Left ventricle myocardium inferior (tissue), 1 donor: ENCODE data around the gene PDE4DIP. TPM values are rescaled to one million over a fixed set of nuclear protein-coding genes. Genes with fewer than 3 reads are reported as not detected.
"Not testable (repeated sequence)": the region's sequence is repeated elsewhere in the genome, so short reads cannot be mapped to it uniquely, and the experiment has no call there.

Source experiments
- DNase-seq: peaks from one replicate; pipeline ENCODE4 v3.0.0-alpha.2; 2020
- H3K27ac ChIP-seq: fragments of 200-600 bp; replicated peaks from 2 replicates; pipeline ENCODE4 v1.8.0; 2021
- H3K27me3 ChIP-seq: fragments of 200-600 bp; 2 replicates; pipeline ENCODE4 v1.8.0; 2021; ENCODE audit warnings: low read depth
- H3K36me3 ChIP-seq: fragments of 200-600 bp; 2 replicates; pipeline ENCODE4 v1.8.0; 2021
- H3K4me1 ChIP-seq: fragments of 200-600 bp; 2 replicates; pipeline ENCODE4 v1.8.0; 2021
- H3K4me3 ChIP-seq: fragments of 200-600 bp; 2 replicates; pipeline ENCODE4 v1.8.0; 2021; ENCODE audit warnings: mild to moderate bottlenecking, moderate library complexity
- H3K9me3 ChIP-seq: fragments of 200-600 bp; replicated peaks from 2 replicates; pipeline ENCODE4 v1.8.0; 2021
- intact Hi-C: fragments of 100-400 bp; cut with micrococcal nuclease; formaldehyde crosslinking; loops from one replicate; pipeline ENCODE4 v1.11.0; 2022
- long read RNA-seq: library from polyadenylated mRNA; unstranded; transcript quantifications from one replicate; pipeline ENCODE4 v2.0.0, GENCODE V29; 2021
- total RNA-seq: library from RNA; stranded (reverse); fragmentation: NEBNext Ultra II Directional; extraction: Animal tissue kit (Norgen Biotek cat#: 25700); gene quantifications from one replicate; pipeline ENCODE4 v1.2.1, GENCODE V29; 2021
- donor health status: DM: no; HTN: yes; CAD: no; lungs with severe emphysema.

Gene PDE4DIP
- total RNA-seq, result 2,016 TPM
- long read RNA-seq, full-length matches to known transcripts, result 125 of 1,116 reads
- long read RNA-seq, partial matches to known transcripts, result 789 of 1,116 reads
- long read RNA-seq, other reads (novel, unspliced or antisense), result 202 of 1,116 reads

GRCh38 chr1:148844220-148844619, at the start of gene PDE4DIP:
Gene PDE4DIP, plus strand, starts transcription at chr1:148844428. Its CDS starts 347 bp downstream, at chr1:148844775.
- H3K27me3 ChIP-seq, H3K9me3 ChIP-seq, H3K4me1 ChIP-seq, H3K27ac ChIP-seq, H3K36me3 ChIP-seq, intact Hi-C loops: not testable (repeated sequence)
- DNase-seq, result peak; percentile 45
- peak within 1 kb of the TSS; percentile 52 for H3K4me3 ChIP-seq

DNA sequence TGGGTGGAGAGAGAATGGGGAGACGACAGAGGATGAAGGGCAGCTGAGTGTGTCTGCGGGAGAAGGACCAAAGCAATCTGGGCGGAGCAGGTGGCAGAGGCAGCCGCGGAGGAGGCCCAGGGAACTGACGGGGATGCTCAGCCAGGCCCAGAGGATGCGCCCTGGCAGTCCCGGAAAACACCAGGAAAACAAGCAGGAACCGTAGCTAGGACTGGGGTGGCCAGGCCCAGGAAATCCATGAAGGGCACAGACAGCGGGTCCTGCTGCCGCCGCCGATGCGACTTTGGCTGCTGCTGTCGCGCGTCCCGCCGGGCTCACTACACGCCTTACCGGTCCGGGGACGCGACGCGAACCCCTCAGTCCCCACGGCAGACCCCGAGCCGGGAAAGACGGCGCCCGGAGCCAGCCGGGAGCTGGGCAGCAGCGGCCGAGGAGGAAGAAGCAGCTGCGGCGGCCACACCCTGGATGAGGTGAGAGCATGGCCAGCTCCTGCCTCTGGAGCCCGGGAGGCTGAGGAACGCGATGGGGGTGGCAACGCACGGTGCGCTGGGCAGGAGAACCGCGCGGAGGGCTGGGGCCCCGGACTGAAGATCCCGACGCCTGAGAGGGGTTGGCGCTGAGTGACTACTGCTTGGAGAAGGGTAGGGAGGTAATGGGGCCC, 35.8 kb upstream of the PDE4DIP start:
- intact Hi-C loops, H3K27me3 ChIP-seq, H3K27ac ChIP-seq, DNase-seq, H3K36me3 ChIP-seq, H3K9me3 ChIP-seq, H3K4me1 ChIP-seq, H3K4me3 ChIP-seq: not testable (repeated sequence)

DNA sequence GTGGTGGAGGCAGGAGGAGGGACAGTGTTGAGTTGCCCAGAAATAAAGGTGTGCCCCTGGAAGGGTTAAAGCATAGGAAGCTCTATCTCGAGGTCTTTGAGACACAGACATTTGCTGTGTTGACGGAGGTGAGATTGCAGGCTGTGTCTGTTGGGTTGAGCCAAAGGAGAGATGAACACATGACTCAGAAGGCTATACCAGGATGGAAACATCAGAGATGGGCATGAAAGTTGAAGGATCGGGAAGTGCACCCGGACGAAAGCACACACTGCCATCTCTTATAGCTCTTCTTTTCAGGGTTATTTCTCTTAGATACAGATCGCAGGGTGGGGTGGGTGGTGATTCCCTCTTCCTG, 35.3 kb upstream of the PDE4DIP start:
- H3K27ac ChIP-seq, intact Hi-C loops, H3K9me3 ChIP-seq, H3K4me3 ChIP-seq, H3K4me1 ChIP-seq, H3K36me3 ChIP-seq, H3K27me3 ChIP-seq, DNase-seq: not testable (repeated sequence)

DNA sequence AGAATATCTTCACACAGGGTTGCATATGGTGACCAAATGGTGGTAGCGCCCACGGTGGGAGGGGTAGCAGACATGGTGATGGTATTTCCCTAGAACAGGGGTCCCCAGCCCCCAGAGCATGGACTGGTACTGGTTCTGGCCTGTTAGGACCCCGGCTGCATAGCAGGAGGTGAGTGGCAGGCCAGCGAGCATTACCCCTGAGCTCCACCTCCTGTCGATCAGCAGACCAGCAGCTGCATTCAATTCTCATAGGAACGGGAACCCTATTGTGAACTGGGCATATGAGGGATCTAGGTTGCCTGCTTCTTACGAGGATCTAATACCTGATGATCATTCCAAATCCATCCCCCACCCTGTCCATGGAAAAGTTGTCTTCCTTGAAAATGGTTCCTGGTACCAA, 22.0 kb upstream of the PDE4DIP start:
- intact Hi-C loops, H3K4me1 ChIP-seq, H3K27me3 ChIP-seq, H3K36me3 ChIP-seq, DNase-seq, H3K27ac ChIP-seq, H3K4me3 ChIP-seq, H3K9me3 ChIP-seq: not testable (repeated sequence)

DNA sequence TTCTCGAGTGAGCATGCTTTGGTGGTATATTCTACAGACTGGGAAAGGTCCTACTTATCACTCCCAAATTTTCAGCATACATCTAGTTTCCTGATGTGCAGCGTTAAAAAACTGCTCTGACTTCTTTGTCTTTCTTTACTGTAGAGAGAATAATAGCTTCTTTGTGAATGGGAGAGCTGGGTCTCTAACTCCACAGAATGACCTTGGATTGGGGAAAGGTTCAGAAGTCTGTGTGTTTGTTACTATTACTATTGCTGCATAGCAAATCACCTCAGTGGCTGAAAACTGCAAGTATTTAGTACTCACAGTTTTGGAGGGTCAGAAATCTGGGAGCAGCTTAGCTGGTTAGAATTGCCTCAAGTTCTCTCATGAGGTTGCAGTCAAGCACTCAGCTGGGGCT, 20.4 kb upstream of the PDE4DIP start:
- H3K27me3 ChIP-seq, H3K27ac ChIP-seq, H3K4me3 ChIP-seq, DNase-seq, H3K9me3 ChIP-seq, H3K4me1 ChIP-seq, H3K36me3 ChIP-seq, intact Hi-C loops: not testable (repeated sequence)

- H3K4me1 ChIP-seq, H3K4me3 ChIP-seq, H3K36me3 ChIP-seq, DNase-seq, intact Hi-C loops, H3K27me3 ChIP-seq, H3K9me3 ChIP-seq, H3K27ac ChIP-seq: not testable (repeated sequence)
These were observed 19.2 kb upstream of the PDE4DIP start for GRCh38 chr1:148825029-148825428.

DNA sequence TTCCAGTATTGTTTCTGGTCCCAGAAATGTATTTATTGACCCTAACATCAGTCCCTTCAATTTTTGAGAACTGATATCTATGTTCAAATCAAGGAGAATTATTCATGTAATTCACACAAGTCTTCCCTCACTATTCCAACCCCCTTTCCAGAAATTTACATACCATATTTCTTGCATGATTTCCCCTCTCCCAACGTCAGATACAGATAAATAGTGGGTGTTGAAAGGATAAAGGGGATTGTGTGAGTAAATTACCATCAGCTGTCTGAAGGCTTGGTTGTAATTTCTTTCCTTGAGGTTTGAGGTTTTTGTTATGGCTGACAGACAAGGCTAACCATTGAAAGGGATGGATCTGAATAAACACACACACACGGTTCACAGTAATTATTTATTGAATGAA, 15.7 kb upstream of the PDE4DIP start:
- intact Hi-C loops, H3K9me3 ChIP-seq, H3K36me3 ChIP-seq, H3K4me1 ChIP-seq, DNase-seq, H3K27ac ChIP-seq, H3K4me3 ChIP-seq, H3K27me3 ChIP-seq: not testable (repeated sequence)

GRCh38 chr1:148828962-148829361, 15.3 kb upstream of the PDE4DIP start:
- H3K9me3 ChIP-seq, H3K27ac ChIP-seq, H3K4me3 ChIP-seq, H3K36me3 ChIP-seq, DNase-seq, intact Hi-C loops, H3K27me3 ChIP-seq, H3K4me1 ChIP-seq: not testable (repeated sequence)

DNA sequence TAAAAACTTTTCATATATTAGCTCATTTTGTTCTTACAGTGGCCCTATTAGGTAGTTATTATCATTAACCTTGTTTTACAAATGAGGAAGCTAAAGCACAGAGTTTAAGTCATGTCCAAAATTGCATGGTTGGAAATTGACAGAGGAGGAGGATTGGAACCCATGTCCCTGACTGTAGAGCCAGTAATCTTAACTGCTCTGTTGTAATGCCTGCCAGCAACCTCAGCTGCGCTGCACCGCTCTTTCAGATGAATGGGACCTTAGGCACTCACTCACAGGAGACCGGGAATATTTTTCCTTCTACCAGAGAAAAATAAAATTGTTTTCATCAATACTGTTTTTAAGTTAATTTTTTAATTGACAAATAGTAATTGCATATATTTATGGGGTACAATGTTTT, 14.9 kb upstream of the PDE4DIP start:
- H3K36me3 ChIP-seq, H3K4me1 ChIP-seq, H3K27me3 ChIP-seq, intact Hi-C loops, H3K4me3 ChIP-seq, H3K9me3 ChIP-seq, H3K27ac ChIP-seq, DNase-seq: not testable (repeated sequence)

GRCh38 chr1:148841262-148841661, 3.0 kb upstream of the PDE4DIP start:
- DNase-seq, H3K27ac ChIP-seq, H3K9me3 ChIP-seq, H3K27me3 ChIP-seq, H3K4me1 ChIP-seq, H3K36me3 ChIP-seq, intact Hi-C loops, H3K4me3 ChIP-seq: not testable (repeated sequence)

- H3K27ac ChIP-seq, intact Hi-C loops, H3K4me1 ChIP-seq, H3K4me3 ChIP-seq, H3K9me3 ChIP-seq, H3K36me3 ChIP-seq, H3K27me3 ChIP-seq, DNase-seq: not testable (repeated sequence)
These were observed 423 bp downstream of the PDE4DIP start for GRCh38 chr1:148844651-148845050.

DNA sequence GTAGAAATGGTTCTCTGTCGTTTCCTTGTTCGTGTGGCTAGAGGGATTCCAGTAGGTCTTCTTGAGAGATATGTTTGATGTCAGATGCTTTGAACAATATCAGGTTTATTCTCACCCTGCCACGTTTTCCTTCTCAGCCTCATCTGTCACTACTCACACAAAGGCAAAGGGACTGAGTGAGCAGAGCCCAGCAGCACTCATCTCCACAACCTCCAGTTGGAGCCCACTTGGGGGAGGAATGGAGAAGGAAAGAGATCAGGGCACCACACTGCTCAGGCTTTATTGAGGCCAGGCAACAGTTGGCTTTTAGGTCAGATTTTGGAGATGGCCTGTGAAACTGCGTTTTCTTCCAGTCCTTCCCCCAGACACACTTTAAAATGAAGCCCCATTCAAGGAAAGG, 840 bp downstream of the PDE4DIP start:
- H3K4me3 ChIP-seq, intact Hi-C loops, H3K27me3 ChIP-seq, DNase-seq, H3K36me3 ChIP-seq, H3K9me3 ChIP-seq, H3K27ac ChIP-seq, H3K4me1 ChIP-seq: not testable (repeated sequence)

GRCh38 chr1:148850347-148850746, 6.1 kb downstream of the PDE4DIP start:
- H3K4me1 ChIP-seq, H3K27me3 ChIP-seq, H3K27ac ChIP-seq, intact Hi-C loops, H3K9me3 ChIP-seq, H3K4me3 ChIP-seq, H3K36me3 ChIP-seq, DNase-seq: not testable (repeated sequence)

DNA sequence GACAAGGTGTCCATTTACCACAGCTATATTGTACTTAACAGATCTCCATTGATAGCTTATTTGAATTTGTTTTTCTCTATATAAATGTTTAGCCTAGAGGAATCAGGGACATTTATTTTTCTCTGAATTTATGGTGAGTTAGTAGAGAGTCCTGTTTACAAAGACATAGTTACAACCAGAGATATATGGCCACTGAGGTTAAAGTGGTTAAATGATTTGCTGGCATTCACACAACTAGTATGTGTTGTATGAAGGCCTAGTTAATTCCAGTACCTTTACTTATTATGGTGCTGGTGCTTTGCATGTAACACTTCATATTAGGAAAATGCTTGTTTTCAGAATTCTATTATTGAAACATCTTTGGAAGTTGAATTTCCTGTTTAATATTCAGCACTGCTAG, 6.6 kb downstream of the PDE4DIP start:
- H3K36me3 ChIP-seq, DNase-seq, H3K9me3 ChIP-seq, H3K4me3 ChIP-seq, H3K4me1 ChIP-seq, H3K27me3 ChIP-seq, H3K27ac ChIP-seq, intact Hi-C loops: not testable (repeated sequence)

DNA sequence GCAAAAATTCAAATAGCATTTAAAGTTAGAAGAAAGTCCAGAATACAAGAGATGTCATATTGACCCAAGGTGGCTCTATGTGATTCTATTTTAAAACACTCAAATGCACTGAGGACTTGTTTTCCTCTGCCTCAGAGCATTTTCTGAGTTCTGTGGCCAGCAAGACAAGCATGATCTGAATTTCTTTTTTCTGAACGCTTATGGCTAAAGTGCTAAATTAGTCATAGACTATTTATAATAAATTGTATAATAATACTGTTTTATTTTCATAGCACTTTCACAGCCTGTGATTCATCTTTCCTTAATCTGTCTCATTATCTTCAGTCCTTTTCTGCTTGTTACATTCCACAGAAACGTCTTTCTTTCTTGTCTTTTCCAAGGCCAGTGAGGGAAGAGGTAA, 7.5 kb downstream of the PDE4DIP start:
- intact Hi-C loops, H3K4me3 ChIP-seq, H3K27me3 ChIP-seq, H3K27ac ChIP-seq, H3K9me3 ChIP-seq, DNase-seq, H3K36me3 ChIP-seq, H3K4me1 ChIP-seq: not testable (repeated sequence)
